GM03348 (cell line): ENCODE measurements around the gene KLF16.

Experiments
- DNase-seq: peaks from one replicate; pipeline ENCODE4 v3.0.0; 2012; ENCODE audit warnings: low spot score

KLF16 gene

DNA sequence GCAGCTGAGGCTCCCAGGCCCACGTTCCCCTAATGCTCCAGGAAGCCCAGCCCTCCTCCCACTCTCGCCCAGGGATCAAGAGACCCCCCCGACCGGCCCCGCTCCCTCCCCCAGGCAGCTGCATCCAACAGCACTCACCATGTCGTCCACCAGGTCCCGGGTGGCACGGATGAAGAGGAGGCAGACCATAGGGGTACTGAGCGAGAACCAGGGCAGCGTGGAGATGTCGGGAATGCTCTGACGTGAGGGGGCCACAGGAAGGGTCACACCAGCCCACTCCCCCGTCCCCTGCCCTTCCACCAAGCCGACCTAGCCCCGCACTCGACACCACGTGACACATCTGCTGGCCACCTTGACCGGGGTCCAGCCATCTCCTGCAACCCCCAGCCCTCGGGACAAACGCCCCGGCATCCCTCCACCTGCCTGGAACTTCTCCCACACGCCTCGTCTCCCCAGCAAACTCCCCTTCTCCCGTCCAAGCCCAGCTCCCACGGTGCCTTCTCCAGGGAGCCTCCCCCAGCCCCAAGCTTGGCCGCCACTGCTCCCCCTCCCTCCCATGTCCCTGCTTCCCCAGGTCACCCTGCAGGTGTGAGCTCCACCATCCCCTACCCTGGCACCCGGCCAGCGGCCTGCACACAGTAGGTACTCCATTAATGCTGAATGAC is 56.2 kb downstream of the KLF16 start:
- DNase-seq = no peak

DNA sequence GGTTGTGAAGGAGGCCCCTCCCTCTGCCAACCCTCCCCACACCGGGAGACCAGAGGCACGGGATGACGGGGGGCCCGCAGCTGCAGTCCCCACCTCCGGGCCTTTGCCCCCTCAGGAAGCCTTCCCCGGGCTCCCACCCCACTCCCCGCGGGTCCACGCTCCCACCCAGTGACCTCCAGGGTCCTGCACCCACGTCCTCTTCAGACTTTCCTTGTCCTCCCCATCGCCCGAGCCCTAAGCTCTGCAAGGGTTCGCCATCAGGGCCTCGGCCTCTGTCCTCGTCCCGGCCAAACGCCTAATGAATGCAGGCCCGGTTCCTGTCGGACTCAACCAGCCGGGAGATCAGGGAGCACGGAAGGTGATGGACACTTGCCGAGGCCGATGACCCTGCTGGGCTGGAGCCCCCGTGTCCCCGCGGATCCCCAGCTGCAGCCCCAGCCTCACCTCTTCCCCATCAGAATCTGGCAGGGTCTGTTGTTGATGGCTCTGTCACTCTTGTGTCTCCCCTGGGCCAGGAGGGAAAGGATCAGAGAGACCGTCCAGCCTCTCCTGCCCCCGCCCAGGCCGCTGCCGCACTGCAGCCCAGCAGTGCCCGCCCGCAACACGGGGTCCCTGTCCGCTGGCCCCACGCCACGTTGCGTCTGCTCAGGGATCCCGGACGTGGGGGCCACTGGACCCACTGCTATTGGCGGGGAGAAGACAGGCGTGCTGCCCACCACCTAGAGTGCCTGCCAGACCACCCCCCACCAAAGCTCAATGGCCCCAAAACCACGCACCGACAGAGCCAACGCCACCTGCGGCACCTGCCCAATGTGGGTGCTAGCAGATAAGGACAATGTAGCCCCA is 57.0 kb downstream of the KLF16 start:
- DNase-seq = no peak

DNA sequence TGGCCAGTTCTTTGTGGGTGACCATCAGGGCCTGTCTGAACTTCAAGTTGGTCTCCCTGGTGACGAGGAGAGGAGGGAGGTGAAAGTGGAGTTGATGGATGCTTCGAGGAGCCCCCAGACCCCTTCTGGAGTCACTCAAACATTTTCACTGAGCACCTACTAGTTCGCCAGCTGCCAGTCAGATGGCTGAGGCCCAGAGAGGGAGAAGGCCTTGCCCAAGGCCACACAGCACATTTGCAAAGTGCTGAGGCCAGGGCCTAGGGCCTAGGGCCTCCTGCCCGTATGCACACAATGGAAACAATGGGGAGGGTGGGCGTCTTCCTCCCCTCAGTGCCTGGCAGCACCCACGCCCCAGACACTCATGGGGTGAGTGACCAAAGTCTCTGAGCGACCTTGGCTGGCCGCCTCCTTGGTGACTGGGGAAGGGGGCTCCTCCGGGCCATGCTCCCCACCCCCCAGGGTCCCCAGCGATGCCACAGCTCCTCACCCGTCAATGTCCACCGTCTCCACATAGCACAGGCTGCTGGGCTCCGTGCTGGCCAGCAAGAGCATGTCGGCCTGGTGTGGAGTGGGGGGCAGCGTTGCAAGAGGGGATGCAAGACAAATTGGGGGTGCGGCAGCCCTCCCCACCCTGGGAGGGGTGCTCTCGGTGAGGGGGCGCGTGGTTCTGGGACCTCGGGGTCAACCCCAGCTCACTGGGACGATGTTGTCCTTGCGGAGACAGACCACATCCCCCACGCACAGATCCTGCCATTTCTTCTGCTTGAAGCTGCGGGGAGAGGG is 57.8 kb downstream of the KLF16 start:
- DNase-seq = no peak

DNA sequence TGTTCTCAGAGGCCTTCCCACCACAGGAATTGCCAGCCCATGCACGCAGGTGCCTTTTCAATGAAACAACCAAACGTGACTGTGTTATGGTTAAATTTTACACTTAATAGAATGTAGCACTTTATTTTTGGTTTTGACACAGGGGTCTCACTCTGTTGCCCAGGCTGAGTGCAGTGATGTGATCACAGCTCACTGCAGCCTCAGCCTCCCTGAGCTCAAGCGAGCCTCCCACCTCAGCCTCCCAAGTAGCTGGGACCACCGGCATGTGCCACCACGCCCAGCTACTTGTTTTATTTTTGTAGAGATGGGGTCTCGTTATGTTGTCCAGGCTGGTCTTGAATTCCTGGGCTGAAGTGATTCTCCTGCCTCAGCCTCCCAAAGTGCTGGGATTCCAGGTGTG is 58.5 kb downstream of the KLF16 start:
- DNase-seq = no peak
